HG03103 (cell line): Measurements from ENCODE around the gene RCN1.
"Not testable (repeated sequence)": the region's sequence is repeated elsewhere in the genome, so short reads cannot be mapped to it uniquely, and the experiment has no call there.

Experiments
- ATAC-seq: cut with Tn5 transposase; IDR thresholded peaks from one replicate; pipeline ENCODE4 v1.9.1; 2021; ENCODE audit warnings: low read depth; ENCODE audit not compliant: unreplicated experiment

RCN1 gene

GRCh38 chr11:32073644-32074026, 17.2 kb upstream of the RCN1 start:
- no peak for ATAC-seq

GRCh38 chr11:32079553-32079952, 11.3 kb upstream of the RCN1 start:
- no peak for ATAC-seq

- ATAC-seq = no peak
Measured at GRCh38 chr11:32080361-32080980, 10.4 kb upstream of the RCN1 start.

GRCh38 chr11:32081129-32081641, 9.7 kb upstream of the RCN1 start:
- no peak for ATAC-seq

- no peak for ATAC-seq
Measured at GRCh38 chr11:32081901-32082300, 9.0 kb upstream of the RCN1 start.

- no peak for ATAC-seq
Measured at GRCh38 chr11:32082346-32082986, 8.4 kb upstream of the RCN1 start.

GRCh38 chr11:32087597-32087996, 3.3 kb upstream of the RCN1 start:
- ATAC-seq = no peak

GRCh38 chr11:32088117-32088941, 2.5 kb upstream of the RCN1 start:
- ATAC-seq = peak; percentile 25

GRCh38 chr11:32092581-32093170, 1.8 kb downstream of the RCN1 start:
- ATAC-seq = no peak

- no peak for ATAC-seq
Measured at GRCh38 chr11:32094923-32095322, 4.0 kb downstream of the RCN1 start.

- no peak for ATAC-seq
Measured at GRCh38 chr11:32098142-32098903, 7.4 kb downstream of the RCN1 start.

GRCh38 chr11:32099516-32099915, 8.6 kb downstream of the RCN1 start:
- no peak for ATAC-seq

- ATAC-seq = no peak
Measured at GRCh38 chr11:32100495-32100894, 9.6 kb downstream of the RCN1 start.

GRCh38 chr11:32101791-32102190, 10.9 kb downstream of the RCN1 start:
- ATAC-seq = no peak

- ATAC-seq = not testable (repeated sequence)
Measured at GRCh38 chr11:32103121-32103719, 12.3 kb downstream of the RCN1 start.

GRCh38 chr11:32103941-32104340, 13.1 kb downstream of the RCN1 start:
- ATAC-seq = no peak

- peak; percentile 65 for ATAC-seq
Measured at GRCh38 chr11:32105871-32106560, 15.1 kb downstream of the RCN1 start.

- no peak for ATAC-seq
Measured at GRCh38 chr11:32107647-32108046, 16.8 kb downstream of the RCN1 start.

- ATAC-seq = no peak
Measured at GRCh38 chr11:32108576-32108975, 17.7 kb downstream of the RCN1 start.
